ENCODE results near the gene RNF7.
A peak's percentile ranks its signal among the peaks of the same experiment; 100 is the strongest.
"Not testable (repeated sequence)": the region's sequence is repeated elsewhere in the genome, so short reads cannot be mapped to it uniquely, and the experiment has no call there.

RNF7 gene

GRCh38 chr3:141782386-141782932 lies 44.4 kb downstream of the RNF7 start:
- no peak for DNase-seq (ENCODE audit: low spot score)

DNA sequence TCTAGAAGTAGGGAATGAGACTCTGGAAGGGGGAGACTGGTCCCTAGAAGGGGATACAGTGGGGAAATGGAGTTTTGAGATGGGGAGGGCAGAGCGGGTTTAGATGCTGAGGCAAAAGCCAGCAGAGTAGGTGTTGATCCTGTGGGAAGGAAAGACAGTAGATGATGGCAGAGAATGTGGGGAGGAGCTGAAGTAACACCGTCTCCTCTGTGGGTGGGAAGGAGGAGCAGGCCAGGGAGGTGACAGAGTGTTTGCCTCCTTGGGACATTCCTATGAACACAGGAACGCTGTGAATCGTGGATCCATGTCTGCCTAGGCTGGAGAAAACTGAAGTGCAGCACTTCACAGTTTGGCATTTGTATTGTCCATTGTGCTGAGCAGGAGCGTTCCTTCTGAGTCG lies 45.5 kb downstream of the RNF7 start:
- no peak for DNase-seq (ENCODE audit: low spot score)

- DNase-seq (ENCODE audit: low spot score), result no peak
Observed at GRCh38 chr3:141784096-141784495, 46.0 kb downstream of the RNF7 start.

DNA sequence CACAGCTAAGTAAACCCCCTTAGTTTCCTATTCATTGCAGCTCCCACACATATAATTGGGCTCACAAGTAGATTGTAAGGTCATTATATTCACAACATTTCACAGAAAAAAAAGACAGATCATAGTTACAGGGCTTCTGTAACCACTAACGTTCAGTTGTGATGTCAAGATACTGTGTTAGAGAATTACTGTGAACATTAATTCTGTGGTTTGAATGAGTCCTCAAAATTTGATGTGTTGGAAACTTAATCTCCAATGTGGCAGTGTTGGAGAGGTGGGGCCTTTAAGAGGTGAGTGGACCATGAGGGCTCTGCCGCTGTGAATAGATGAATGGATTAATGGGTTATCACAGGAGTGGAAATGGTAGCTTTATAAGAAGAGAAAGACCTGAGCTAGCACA lies 46.4 kb downstream of the RNF7 start:
- DNase-seq (ENCODE audit: low spot score), result no peak

GRCh38 chr3:141788149-141788548 lies 50.1 kb downstream of the RNF7 start:
- DNase-seq (ENCODE audit: low spot score), result no peak

DNA sequence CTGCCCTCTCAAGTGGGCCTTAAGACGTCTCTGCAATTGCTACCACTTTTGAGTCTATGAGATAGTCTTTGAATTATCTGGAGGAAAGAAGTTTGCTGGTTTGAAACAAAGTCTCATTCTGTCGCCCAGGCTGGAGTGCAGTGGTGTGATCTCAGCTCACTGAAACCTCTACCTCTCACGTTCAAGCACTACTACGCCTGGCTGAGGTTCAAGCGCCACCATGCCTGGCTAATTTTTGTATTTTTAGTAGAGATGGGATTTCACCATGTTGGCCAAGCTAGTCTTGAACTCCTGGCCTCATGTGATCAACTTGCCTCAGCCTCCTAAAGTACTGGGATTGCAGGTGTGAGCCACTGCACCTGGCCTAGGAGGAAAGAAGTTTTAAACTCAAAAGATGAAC lies 50.7 kb downstream of the RNF7 start:
- not testable (repeated sequence) for DNase-seq (ENCODE audit: low spot score)

- DNase-seq (ENCODE audit: low spot score), result no peak
Observed at GRCh38 chr3:141789281-141789680, 51.2 kb downstream of the RNF7 start.

GRCh38 chr3:141790171-141790570 lies 52.1 kb downstream of the RNF7 start:
- DNase-seq (ENCODE audit: low spot score), result no peak

GRCh38 chr3:141792495-141792894 lies 54.4 kb downstream of the RNF7 start:
- DNase-seq (ENCODE audit: low spot score), result no peak

- no peak for DNase-seq (ENCODE audit: low spot score)
Observed at GRCh38 chr3:141793476-141794260, 55.6 kb downstream of the RNF7 start.

DNA sequence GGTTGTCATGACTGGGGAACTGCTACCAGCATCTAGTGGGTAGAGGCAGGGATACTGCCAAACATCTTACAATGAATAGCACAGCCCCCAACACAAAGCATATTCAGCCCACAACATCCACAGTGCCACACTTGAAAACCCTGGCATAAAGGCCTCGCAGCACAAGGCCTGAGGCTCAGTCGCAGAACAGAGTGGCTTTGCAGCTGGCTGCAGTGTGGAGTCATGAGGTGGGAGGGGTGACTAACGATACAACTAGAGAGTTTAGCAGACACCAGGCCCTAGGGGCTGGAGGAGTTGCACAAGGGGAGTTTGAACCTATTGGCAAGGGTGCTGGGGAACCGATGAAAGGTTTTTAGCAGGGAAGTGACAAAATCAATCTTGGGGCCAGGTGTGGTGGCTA lies 57.2 kb downstream of the RNF7 start:
- DNase-seq (ENCODE audit: low spot score), result no peak

DNA sequence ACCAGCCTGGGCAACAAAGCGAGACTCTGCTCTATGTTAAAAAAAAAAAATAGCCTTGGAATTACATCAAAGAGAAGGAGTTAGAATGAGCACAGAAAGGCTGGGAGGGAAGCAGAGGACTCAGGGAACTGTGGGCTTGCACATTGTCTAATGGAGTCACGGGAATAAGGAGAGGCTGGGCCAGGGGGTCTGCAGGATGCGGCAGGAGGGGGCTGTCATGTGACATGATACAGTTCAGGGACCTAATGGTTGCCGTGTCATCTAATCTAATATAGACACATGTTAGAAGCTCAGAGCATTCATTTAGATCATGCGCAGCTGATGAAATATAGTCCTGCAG lies 57.6 kb downstream of the RNF7 start:
- no peak for DNase-seq (ENCODE audit: low spot score)

GRCh38 chr3:141796081-141796888 lies 58.2 kb downstream of the RNF7 start:
- DNase-seq (ENCODE audit: low spot score), result peak; percentile 68
